Stimulated activated CD4-positive, alpha-beta T cell treated with anti-CD3 and anti-CD28 coated beads, Interleukin-4, amount 100 ng/mL, for 1 hour (primary cell): Measurements from ENCODE around the gene PXDC1.
"Not testable (repeated sequence)": the region's sequence is repeated elsewhere in the genome, so short reads cannot be mapped to it uniquely, and the experiment has no call there.

Source experiments
- DNase-seq: peaks from one replicate; pipeline ENCODE4 v3.0.0-alpha.2; 2020

Gene PXDC1

DNA sequence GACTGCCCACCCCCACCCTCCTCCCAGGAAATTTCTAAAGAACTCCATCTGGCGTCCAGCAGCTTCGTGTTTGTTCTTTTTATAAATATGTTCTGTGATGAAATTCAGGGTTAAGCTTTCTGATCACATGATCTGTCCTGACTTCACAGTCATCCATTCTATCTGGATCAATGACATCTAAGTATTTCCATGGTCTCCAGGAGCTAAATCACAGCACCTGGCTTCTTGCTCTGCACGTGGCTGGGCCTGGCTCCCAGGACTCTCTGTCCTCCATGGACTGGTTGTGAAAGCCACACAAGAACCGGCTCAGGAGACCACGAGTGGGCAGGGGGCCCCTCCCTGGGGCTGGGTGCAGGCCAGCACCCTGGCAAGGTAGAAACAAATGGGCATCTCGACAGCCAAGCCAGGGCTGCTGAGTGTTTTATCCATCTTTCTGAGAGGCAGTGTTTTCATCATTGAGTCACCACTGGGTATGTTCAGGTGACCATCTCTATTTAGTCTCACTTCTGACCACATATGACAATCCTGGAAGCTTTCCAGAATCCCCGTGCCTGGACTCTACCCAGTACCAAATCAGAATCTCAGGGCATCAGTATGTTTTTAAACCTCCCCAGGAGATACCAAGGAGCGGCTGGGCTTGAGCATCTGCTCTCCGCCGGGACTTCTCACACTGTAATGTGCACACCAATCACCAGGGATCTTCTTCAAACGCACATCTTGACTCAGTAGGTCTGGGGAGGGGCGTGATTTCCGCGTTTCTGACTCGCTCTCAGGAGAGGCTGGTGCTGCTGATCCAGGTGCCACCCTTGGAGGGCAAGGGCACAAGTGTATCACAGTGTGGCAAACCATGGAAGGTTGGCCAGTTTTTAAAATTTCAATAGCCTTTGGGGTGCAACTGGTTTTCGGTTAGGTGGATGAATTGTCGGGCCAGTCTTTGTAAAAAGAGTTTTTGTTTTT lies 31.6 kb upstream of the PXDC1 start:
- no peak for DNase-seq

DNA sequence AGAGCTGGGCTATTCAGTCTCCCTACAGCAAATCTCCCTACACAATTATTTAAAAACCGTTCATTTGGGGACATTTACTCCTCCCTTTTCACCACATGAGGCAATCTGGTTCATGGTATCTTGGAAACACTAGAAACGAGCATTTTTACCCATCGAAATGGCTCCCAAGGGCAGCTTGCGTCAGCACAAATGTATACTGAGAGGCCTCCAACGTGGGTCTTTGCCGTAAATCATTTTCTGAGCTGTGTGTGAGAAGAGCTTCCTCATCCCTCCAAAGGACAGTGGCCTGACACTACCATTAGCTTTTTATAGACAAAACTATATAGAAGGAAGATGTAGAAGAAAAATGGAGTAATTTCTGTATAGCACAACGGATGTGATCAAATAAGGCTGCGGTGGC lies 30.0 kb upstream of the PXDC1 start:
- DNase-seq: no peak

DNA sequence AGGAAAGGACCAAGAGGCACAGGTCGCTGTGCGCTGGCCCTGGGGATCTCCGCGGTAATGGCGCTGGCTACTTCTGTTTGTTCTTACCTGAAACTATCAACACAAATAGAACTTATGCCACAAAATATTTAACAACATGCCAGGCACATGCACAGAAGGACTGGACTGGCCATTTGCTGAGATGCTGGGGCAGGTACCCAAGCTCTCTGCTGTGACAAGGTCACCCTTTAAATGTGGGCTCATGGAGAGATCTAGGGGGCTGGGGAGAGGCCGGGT lies 28.0 kb upstream of the PXDC1 start:
- no peak for DNase-seq

DNA sequence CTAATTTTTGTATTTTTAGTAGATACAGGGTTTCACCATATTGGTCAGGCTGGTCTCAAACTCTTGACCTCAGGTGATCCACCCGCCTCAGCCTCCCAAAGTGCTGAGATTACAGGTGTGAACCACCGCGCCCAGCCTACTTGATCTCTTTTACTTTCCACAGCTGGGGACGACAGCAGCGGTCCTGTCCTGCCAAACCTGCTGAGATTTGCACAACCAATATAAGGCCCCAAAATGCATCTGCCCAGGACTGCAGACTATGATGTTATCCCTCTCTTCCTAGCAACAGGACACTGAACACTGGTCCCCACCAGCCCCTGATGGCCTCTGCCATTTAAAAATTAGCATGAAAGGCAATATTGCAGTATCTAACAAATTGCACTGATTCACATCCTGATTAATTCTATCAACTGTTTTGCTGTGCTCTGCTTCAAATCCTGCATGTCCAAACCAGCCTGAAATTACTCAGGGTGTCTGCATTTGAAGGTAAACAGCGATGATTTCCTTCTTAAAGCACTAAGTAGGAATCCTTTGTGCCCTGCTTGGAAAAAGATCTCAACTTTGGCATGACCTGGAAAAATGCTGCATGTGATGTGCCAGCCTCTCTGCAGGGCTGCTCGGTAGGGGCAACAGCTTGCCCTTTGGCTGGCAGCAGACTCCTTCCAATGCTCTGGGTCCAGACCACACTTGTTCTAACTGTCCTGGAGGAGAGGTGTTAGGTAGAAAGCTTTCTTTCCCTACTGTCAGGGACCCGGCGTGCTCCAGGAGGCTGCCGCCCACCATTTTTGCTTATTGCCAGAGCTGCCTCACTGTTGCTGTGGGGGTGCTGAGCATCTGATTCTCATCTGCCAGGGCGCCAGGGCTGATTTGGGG lies 27.4 kb upstream of the PXDC1 start:
- DNase-seq: no peak

DNA sequence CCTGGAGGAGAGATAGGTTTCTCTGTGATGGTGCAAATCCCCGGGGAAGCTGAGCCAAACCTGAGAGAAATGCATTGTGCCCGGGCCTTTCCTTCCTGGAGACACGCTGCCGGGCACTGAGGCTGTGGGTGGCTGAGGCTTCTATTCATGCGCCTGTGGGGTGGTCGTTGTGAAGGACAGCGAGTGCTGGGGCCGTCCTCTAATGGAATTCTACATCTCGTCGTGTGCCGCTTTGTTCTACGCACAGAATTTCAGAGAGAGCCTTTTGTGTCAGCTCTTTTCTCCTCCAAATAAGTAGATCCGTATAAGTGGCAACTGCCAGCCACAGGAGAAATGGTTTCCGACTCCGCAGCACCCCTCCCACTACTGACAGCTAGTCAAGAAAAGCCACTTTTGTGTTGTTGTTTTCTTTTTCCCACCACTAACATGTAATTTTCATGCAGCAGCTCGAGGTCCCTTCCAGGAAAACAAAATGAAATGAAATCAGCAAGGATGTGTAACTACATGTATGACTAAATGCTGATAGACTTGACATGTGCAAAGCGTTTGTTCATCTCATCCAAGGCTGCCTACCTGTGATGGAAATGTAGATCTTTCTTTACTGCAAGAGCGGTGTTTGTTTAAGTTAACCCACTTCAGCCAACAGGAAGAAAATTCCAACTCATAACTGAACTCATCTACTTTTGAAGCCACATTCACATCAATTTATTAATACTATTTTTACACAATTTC lies 26.4 kb upstream of the PXDC1 start:
- DNase-seq: no peak

DNA sequence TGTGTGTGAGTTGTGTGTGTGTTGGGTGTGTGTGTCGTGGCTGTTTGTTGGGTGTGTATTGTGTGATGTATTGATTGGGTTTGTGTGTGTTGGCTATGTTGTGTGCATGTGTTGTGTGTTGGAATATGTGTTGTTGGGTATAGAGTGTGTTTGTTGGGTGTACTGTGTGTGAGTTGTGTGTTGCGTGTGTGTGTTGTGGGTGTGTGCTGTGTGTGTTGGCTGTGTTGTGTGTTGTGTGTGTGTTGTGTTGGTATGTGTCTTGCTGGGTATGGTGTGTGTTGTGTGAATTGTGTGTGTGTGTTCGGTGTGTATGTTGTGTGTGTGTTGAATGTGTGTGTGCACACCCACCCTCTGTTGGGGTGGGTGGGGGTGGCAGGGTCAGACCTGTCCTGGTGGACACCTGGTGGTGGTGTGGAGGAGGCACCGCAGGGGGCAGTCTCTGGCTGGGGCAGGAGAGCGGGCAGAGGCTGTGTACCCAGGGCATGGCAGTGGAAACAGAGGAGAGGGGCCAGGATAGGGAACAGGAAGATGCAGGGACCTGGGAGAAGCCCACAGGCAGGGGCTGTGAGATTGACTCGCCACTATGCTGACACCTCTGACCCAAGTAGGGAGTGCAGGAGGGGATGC lies 25.5 kb upstream of the PXDC1 start:
- no peak for DNase-seq

DNA sequence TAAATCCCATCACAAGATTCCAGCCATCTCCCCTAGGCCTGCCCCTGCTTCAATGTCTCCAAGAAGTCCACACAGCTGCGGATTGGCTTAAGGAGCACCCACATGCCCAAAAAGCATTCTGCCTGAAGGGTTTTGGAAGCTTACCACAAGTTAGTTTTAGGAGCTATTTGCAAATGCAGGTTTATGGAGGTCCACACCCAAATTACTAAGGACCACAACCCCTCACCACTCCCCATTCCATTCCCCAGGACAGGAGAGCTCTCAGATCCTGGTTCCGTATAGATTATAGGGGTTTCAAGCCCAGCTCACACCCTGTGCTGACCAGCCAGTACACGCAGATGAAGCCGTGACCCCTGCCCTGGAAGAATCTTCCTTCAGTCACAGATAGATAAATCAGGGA lies 24.3 kb upstream of the PXDC1 start:
- DNase-seq: no peak

DNA sequence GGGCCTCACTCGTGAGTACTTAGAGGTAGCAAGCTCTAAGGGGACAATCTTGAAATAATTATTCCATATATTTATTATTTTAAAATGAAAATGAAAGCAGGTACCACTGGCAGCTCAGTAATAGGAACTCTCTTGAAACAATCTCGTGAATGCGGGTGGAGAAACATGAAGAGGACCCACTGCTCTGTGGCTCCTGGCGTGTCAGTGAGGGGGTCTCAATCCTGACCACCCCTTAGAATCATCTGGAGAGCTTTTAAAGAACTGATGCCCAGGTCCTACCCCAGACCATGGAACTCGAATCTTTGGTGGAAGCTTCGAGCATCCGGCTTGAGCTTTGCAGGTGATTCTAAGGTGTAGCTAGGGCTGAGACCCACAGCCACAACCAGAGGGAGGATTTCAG lies 23.9 kb upstream of the PXDC1 start:
- DNase-seq: no peak

DNA sequence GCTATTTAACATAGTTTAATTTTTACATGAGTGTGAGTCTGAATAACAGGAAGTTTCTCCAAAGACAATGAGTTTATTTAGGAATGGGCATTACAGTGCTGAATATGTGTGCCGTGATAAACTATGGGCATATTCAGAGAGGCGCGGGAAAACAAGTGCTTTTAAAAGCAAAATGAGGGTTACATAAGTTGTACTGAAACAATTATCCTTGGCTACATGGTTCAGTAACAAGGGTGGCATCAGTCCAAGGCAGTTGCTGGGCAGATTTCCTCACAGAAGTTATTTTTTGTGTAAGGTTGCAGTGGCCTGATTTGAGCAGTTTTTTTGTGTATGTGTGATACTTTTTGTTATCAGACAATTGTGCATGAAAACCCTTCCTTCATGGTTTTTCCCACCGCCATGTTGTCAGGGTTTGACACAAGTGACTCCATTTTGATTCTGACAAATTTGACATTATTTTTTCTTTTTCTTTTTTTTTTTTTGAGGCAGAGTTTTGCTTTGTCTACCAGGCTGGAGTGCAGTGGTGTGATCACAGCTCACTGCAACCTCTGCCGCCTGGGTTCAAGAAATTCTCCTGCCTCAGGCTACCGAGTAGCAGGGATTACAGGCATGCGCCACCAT lies 22.3 kb upstream of the PXDC1 start:
- no peak for DNase-seq

DNA sequence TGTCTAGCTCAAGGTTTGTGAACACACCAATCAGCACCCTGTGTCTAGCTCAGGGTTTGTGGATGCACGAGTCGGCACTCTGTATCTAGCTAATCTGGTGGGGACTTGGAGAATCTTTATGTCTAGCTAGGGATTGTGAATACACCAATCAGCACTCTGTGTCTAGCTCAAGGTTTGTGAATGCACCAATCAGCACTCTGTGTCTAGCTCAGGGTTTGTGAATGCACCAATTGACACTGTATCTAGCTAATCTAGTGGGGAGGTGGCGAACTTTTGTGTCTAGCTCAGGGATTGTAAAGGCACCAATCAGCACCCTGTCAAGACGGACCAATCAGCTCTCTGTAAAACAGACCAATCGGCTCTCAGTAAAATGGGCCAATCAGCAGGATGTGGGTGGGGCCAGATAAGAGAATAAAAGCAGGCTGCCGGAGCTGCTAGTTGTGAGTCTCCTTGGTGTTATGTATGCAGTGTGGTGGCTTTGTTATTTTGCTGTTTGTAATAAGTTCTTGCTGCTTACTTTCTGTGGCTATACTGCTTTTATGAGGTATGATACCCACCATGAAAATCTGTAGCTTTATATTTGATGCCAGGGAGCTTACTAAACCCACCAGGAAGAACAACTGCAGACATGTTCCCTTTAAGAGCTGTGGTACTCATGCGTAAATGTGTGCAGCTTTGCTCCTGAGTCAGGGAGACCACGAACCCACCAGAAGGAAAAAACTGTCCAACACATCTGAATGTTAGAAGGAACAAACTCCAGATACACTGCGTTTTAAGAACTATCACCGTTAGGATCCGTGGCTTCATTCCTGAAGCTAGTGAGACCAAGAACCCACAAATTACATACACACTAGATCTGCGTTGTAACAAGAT lies 20.9 kb upstream of the PXDC1 start:
- not testable (repeated sequence) for DNase-seq

DNA sequence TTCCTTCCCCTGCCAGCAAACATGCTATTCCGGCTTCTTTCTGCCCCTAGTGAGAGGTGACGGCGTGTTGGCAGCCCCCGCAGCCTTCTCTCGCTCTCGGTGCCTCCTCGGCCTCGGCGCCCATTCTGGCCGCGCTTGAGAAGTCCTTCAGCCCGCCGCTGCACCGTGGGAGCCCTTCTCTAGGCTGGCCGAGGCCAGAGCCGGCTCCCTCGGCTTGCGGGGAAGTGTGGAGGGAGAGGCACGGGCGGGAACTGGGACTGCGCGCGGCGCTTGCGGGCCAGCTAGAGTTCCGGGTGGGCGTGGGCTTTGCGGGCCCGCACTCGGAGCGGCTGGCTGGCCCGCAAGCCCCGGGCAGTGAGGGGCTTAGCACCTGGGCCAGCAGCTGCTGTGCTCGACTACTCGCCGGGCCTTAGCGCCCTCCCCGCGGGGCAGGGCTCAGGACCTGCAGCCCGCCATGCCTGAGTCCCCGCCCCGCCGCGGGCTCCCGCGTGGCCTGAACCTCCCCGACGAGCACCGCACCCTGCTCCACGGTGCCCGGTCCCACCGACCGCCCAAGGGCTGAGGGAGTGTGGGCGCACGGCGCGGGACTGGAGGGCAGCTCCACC lies 20.0 kb upstream of the PXDC1 start:
- no peak for DNase-seq

DNA sequence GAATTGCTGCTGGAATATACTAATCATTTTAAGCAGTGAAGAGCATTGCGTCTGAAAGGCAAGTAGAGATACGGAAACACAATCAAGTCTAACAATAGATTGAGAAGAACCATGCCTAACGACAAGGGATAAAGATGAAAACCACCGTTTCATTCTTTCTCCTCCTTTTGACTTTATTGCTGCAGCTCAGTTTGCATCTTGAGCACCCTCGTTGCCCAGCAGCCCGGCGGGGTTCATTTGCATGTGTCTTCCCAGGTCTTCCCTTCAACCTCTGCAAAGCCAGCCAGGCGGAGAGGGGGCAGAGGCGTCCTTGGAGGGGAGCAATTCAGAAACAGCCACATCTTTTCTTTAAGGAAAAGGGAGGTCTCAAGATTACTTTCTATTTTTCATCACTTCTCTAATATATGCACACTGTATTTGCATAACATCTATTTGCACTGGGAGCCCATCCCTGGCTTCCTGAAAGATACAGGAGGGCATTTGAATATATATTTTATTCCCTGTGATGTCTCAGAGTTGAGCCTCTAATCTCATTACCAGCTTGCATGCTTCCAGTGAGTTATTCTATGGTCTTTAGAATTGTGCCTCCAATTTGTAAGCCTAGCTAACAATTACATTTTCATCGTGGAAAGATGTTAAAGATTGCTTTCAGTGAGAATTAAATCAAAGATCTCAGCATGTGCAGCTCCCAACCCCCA lies 18.7 kb upstream of the PXDC1 start:
- DNase-seq: no peak

DNA sequence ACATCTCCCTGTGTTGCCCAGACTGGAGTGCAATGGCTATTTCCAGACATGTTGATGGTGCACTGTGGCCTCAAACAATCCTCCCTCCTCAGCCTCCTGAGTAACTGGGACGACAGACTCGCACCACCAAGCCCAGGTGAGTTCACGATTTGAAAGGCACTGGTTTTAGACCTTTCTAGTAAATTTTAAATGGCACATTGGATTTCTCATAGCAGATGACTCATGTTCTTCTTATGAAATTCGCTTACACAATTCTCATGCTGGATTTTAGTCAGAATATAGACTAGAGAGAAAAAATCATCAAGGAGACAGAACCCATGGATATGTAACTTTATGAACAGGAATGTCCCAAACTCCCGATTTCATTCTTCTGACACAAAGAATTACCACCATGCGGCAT lies 18.1 kb upstream of the PXDC1 start:
- DNase-seq: no peak

DNA sequence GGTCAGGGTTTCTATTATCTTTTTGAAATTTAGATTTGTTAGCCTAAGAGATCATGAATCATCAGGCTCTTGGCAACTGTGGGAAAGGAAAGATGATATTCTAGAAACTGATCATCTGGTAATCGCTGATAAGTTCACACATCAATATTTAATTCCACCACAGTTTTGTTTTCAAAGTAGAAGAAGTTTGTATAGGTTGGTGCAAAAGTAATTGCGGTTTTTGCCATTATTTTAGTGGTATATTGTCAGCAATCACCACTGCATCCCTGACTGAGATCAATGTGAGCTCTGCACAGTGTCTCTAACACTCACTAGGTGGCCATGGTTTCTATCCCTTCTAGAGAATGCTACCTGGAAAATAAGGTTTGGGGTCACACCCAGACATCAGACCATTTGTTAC lies 17.0 kb upstream of the PXDC1 start:
- DNase-seq: no peak

DNA sequence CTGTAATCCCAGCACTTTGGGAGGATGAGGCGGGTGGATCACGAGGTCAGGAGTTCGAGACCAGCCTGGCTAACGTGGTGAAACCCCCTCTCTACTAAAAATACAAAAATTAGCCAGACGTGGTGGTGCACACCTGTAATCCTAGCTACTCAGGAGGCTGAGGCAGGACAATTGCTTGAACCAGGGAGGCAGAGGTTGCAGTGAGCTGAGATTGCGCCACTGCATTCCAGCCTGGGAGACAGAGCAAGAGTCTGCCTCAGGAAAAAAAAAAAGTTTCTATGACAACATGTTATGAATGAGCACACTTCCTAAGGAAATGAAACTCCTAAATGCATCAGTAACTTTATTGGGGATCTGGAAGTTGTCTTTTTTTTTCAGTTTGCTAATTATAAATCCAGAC lies 16.0 kb upstream of the PXDC1 start:
- DNase-seq: not testable (repeated sequence)

DNA sequence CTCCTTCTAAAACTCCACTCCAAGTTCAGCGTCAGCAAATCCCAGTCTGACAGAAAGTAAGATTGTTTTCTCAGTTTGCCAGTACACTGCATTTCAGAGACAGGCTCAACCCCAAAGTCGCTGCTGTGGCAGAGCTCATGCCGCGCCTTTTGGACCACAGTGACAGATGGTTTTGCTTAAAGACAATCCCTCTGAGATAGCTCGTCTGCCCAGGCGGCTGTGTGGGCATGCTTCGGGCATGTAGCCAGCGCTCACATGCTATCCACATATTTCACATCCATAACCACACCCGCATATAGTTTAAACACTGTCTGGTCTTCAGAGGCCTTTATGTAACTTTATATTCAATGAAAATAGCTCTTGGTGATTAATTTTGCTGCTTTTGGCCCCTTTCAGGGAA lies 14.7 kb upstream of the PXDC1 start:
- no peak for DNase-seq

DNA sequence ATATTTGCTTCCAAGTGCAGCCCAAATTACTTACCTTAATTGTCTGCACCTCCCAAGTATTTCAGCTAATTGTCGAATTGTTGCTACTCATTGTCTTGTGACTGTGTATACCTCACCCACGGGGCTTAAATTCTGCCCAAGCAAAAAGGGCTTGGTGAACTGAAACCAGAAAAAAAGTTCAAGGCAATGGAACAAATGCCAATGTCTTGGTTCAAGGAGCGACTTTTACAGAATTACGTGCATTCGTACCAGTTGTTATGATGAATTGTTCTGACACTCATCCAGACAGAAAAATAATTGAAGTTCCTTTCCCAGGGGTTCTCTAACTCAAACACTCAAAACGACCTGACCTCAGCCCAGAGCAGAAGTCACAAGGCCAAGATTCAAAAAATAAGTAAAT lies 13.9 kb upstream of the PXDC1 start:
- DNase-seq: no peak

DNA sequence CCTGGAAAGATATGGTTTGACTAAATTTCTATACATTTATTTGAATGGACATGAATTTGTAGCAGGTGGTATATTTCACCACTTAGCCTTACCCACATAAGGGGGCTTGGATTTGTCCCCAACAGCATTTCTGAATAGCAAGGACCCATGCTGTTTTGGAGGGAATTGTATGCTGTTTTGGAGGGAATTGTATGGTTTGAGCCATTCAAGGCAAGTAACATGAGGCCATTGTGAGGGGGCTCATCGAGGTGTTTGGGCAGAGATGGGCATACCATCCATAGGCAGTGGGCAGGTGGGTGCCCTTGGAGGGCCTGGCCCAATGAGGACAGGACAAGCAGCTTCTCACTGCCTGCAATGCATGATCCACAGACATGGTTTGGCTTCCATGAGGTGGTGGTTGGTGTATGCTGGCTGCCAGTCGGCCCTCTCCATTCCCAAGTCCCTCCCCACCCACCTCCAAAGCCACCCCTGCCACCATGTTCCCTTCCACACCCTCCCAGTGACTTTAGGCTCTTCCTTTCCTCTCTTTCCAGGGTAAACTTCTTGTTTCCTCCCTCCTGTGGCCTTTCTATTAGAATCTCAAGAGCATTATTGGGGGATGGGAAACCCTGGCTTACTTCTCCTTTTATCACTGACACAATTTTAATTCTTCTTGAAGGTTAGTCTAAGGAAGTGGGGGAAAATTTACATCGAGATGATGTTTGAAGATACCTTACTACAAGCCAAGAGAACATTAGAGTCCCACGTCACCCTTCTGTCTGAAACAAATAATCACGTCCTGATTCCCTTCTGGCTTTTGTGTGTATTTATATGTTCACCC lies 13.2 kb upstream of the PXDC1 start:
- no peak for DNase-seq

DNA sequence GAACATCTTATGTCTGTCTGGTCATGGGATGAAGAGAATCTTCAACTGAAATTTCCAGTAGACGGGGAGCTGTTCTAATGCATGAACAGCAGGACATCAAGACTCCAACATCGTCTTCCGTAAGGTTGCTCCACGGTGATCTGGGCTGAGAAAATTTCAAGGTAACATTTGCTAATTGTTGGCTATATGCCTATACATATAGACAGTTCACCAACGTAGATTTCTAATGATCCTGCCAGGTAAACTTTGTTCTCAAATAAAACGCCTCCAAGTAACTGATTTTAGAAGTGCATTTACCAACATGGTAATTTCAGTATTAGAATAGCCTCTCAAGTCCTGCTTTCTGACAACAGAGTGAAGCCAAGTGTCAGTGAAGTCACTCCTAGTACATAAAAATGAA lies 11.3 kb upstream of the PXDC1 start:
- DNase-seq: no peak

DNA sequence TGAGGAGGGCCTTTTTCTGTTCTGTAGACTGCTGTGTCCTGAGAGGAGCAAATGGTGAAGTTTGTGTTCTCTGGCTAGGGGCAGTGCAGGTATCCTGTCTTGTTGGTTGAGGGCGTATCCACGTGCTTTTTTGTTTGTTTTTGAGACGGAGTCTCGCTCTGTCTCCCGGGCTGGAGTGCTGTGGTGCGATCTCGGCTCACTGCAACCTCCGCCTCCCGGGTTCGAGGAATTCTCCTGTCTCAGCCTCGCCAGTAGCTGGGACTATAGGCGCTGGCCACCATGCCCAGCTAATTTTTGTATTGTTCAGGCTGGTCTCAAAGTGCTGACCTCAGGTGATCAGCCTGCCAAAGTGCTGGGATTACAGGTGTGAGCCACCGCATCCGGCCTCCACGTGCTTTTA lies 10.8 kb upstream of the PXDC1 start:
- no peak for DNase-seq
